Omental fat pad (tissue), 4 donors: ENCODE results near the gene CARD10. TPM values are rescaled to one million over a fixed set of nuclear protein-coding genes. Genes with fewer than 3 reads are reported as not detected.

ENCODE experiments used
- ATAC-seq: fragments of 150-250 bp; one replicate; pipeline ENCODE4 v1.9.1; 2016; ENCODE audit warnings: mild to moderate bottlenecking, moderate library complexity; ENCODE audit not compliant: low FRiP score
- DNase-seq: peaks from one replicate; pipeline ENCODE4 v3.0.0-alpha.2; 2019; ENCODE audit warnings: low spot score
- CTCF ChIP-seq, 3 donors: fragments of 450-650 bp; IDR thresholded peaks; one replicate each; pipeline ENCODE4 v1.5.1; 2016 to 2017; ENCODE audit warnings: antibody characterized with exemption in 3 of 3, mild to moderate bottlenecking in 3 of 3, moderate library complexity in 2 of 3
- total RNA-seq, 4 donors: library from RNA; depleted of rRNA; stranded (reverse); fragments of >200 nt; gene quantifications; one replicate each; pipeline ENCODE4 v1.1.0, GENCODE V29; 2016

Gene CARD10
- total RNA-seq, 4 donors from 2014 or later, result 2.5 to 18.8 (median 4.8) TPM

GRCh38 chr22:37505989-37506388 lies 13.2 kb downstream of the CARD10 start:
- DNase-seq, result no peak
- ATAC-seq, result no peak
- TF ChIP-seq CTCF (IDR thresholded peaks at IDR 0.05), result no peak

GRCh38 chr22:37505565-37505964 lies 13.7 kb downstream of the CARD10 start:
- no peak for DNase-seq
- ATAC-seq, result no peak
- no peak for TF ChIP-seq CTCF (IDR thresholded peaks at IDR 0.05)

- no peak for TF ChIP-seq CTCF (IDR thresholded peaks at IDR 0.05)
- DNase-seq, result no peak
- no peak for ATAC-seq
These were observed 14.3 kb downstream of the CARD10 start for GRCh38 chr22:37504964-37505363.

GRCh38 chr22:37503850-37504249 lies 15.4 kb downstream of the CARD10 start:
- no peak for DNase-seq
- ATAC-seq, result no peak
- TF ChIP-seq CTCF (IDR thresholded peaks at IDR 0.05), result no peak

GRCh38 chr22:37503183-37503683 lies 16.0 kb downstream of the CARD10 start:
- no peak for ATAC-seq
- TF ChIP-seq CTCF (IDR thresholded peaks at IDR 0.05), result no peak
- DNase-seq, result no peak

GRCh38 chr22:37502342-37503182 lies 16.7 kb downstream of the CARD10 start:
- no peak for TF ChIP-seq CTCF (IDR thresholded peaks at IDR 0.05)
- no peak for DNase-seq
- no peak for ATAC-seq
